ENCODE data around the gene HPS1. TPM values are rescaled to one million over a fixed set of nuclear protein-coding genes. Genes with fewer than 3 reads are reported as not detected.

Gene HPS1
- total RNA-seq, 1 experiment from 2014 or later, result 19.1 TPM

- no peaks in the 10 kb centered on the region for H3K36me3 ChIP-seq (ENCODE audit: low read depth, low read length)
- TF ChIP-seq CTCF (conservative IDR thresholded peaks at IDR 0.05; ENCODE audit: low read depth, low read length), result no peak
- no peak for TF ChIP-seq EZH2phosphoT487 (IDR thresholded peaks at IDR 0.05; ENCODE audit: borderline replicate concordance, low read length)
- no peak for TF ChIP-seq EZH2 (IDR thresholded peaks at IDR 0.05; ENCODE audit: low read length, unreplicated experiment)
- H3K27me3 ChIP-seq (ENCODE audit: low read length), result no peaks in the 10 kb centered on the region
- DNase-seq (no peak), ATAC-seq (no peak)
- no peak overlapping the region for H3K9ac ChIP-seq (ENCODE audit: low read length)
- H3K9me2 ChIP-seq (replicated peaks; ENCODE audit: low read length), result no peaks in the 10 kb centered on the region
- peaks cover 18% of the 10 kb centered on the region for H3K4me1 ChIP-seq (ENCODE audit: insufficient read depth, low read length)
- intact Hi-C loops (cut with micrococcal nuclease), result loop anchor here (5.0 to 10.0 kb wide), 2 partner anchors 67 to 135 kb away; partner anchors contain the start of gene LOXL4
- POLR2A ChIA-PET (ENCODE audit: unreplicated experiment), result no interaction called here
- H3K4me3 ChIP-seq (ENCODE audit: low read length), result no peak overlapping the region
- H4K20me1 ChIP-seq (ENCODE audit: low read length), result no peaks in the 10 kb centered on the region
- H3K4me2 ChIP-seq (ENCODE audit: low read length), result no peak overlapping the region
- CTCF ChIA-PET, result no interaction called here
- no peaks in the 10 kb centered on the region for H3K9me3 ChIP-seq (ENCODE audit: low read length)
- no TSS peak for BruUV-seq (replicated peaks)
- H3K79me2 ChIP-seq (ENCODE audit: low read length), result no peaks in the 10 kb centered on the region
- no peak overlapping the region for H3K27ac ChIP-seq (ENCODE audit: low read length)
- H2AFZ ChIP-seq (ENCODE audit: low read length), result no peak overlapping the region
- no peaks in the 10 kb centered on the region for H3F3A ChIP-seq (ENCODE audit: low read length, unreplicated experiment)
Observed at GRCh38 chr10:98399784-98400183, 47.0 kb downstream of the HPS1 start.

GRCh38 chr10:98397089-98397600 is 49.6 kb downstream of the HPS1 start:
- H3K4me2 ChIP-seq (ENCODE audit: low read length), result no peak overlapping the region
- ChIA-PET CTCF (no interaction called here), POLR2A (ENCODE audit: unreplicated experiment) (no interaction called here)
- no peaks in the 10 kb centered on the region for H3F3A ChIP-seq (ENCODE audit: low read length, unreplicated experiment)
- H3K9me3 ChIP-seq (ENCODE audit: low read length), result no peaks in the 10 kb centered on the region
- no peak for ATAC-seq
- no TSS peak for BruUV-seq (replicated peaks)
- H3K9me2 ChIP-seq (replicated peaks; ENCODE audit: low read length), result no peaks in the 10 kb centered on the region
- H3K27me3 ChIP-seq (ENCODE audit: low read length), result no peaks in the 10 kb centered on the region
- TF ChIP-seq EZH2phosphoT487 (IDR thresholded peaks at IDR 0.05; ENCODE audit: borderline replicate concordance, low read length) (no peak), EZH2 (IDR thresholded peaks at IDR 0.05; ENCODE audit: low read length, unreplicated experiment) (no peak), CTCF (conservative IDR thresholded peaks at IDR 0.05; ENCODE audit: low read depth, low read length) (no peak)
- intact Hi-C loops (cut with micrococcal nuclease), result no loop called here
- no peak overlapping the region for H3K4me3 ChIP-seq (ENCODE audit: low read length)
- no peak overlapping the region for H3K9ac ChIP-seq (ENCODE audit: low read length)
- no peak overlapping the region for H2AFZ ChIP-seq (ENCODE audit: low read length)
- H3K4me1 ChIP-seq (ENCODE audit: insufficient read depth, low read length), result no peaks in the 10 kb centered on the region
- no peaks in the 10 kb centered on the region for H3K36me3 ChIP-seq (ENCODE audit: low read depth, low read length)
- H3K27ac ChIP-seq (ENCODE audit: low read length), result no peak overlapping the region
- DNase-seq, result no peak
- H3K79me2 ChIP-seq (ENCODE audit: low read length), result no peaks in the 10 kb centered on the region
- no peaks in the 10 kb centered on the region for H4K20me1 ChIP-seq (ENCODE audit: low read length)

- Histone ChIP-seq H3F3A (ENCODE audit: low read length, unreplicated experiment) (no peaks in the 10 kb centered on the region), H3K4me2 (ENCODE audit: low read length) (no peak overlapping the region), H3K27ac (ENCODE audit: low read length) (no peak overlapping the region), H3K9ac (ENCODE audit: low read length) (no peak overlapping the region), H3K9me3 (ENCODE audit: low read length) (no peaks in the 10 kb centered on the region), H3K9me2 (replicated peaks; ENCODE audit: low read length) (no peaks in the 10 kb centered on the region), H3K36me3 (ENCODE audit: low read depth, low read length) (no peaks in the 10 kb centered on the region), H2AFZ (ENCODE audit: low read length) (no peak overlapping the region), H3K4me3 (ENCODE audit: low read length) (no peak overlapping the region), H3K27me3 (ENCODE audit: low read length) (no peaks in the 10 kb centered on the region), H3K79me2 (ENCODE audit: low read length) (no peaks in the 10 kb centered on the region), H4K20me1 (ENCODE audit: low read length) (no peaks in the 10 kb centered on the region), H3K4me1 (ENCODE audit: insufficient read depth, low read length) (no peaks in the 10 kb centered on the region)
- intact Hi-C loops (cut with micrococcal nuclease), result no loop called here
- DNase-seq (no peak), ATAC-seq (no peak)
- BruUV-seq (replicated peaks), result no TSS peak
- TF ChIP-seq EZH2 (IDR thresholded peaks at IDR 0.05; ENCODE audit: low read length, unreplicated experiment) (no peak), CTCF (conservative IDR thresholded peaks at IDR 0.05; ENCODE audit: low read depth, low read length) (no peak), EZH2phosphoT487 (IDR thresholded peaks at IDR 0.05; ENCODE audit: borderline replicate concordance, low read length) (no peak)
- ChIA-PET POLR2A (ENCODE audit: unreplicated experiment) (no interaction called here), CTCF (no interaction called here)
Observed at GRCh38 chr10:98396096-98397063, 50.4 kb downstream of the HPS1 start.
